ENCODE measurements around the gene EFR3B.

- no peak for TF ChIP-seq CTCF (IDR thresholded peaks at IDR 0.05)
- TF ChIP-seq POLR2A (IDR thresholded peaks at IDR 0.05) = no peak
Measured at GRCh38 chr2:25063876-25064660, 22.2 kb downstream of the EFR3B start.
